OCI-LY1 (cell line): ENCODE results near the gene SMYD3.
"Not testable (repeated sequence)": the region's sequence is repeated elsewhere in the genome, so short reads cannot be mapped to it uniquely, and the experiment has no call there.

Experiments
- H2AFZ ChIP-seq: fragments of 200-600 bp; sonication (generic), shearing (Covaris generic); 2 replicates; pipeline ENCODE4 v1.6.0; 2014; ENCODE audit warnings: antibody characterized with exemption, mild to moderate bottlenecking, low read length
- H3F3A ChIP-seq: fragments of 200-600 bp; sonication (generic), shearing (Covaris generic); 2 replicates; pipeline ENCODE4 v1.6.0; 2014; ENCODE audit warnings: mild to moderate bottlenecking, antibody characterized with exemption, low read length, moderate library complexity; ENCODE audit not compliant: insufficient read depth
- H3K27ac ChIP-seq: fragments of 200-600 bp; sonication (generic); 2 replicates; pipeline ENCODE4 v1.5.1; 2014; ENCODE audit warnings: low read length, mixed run types, mild to moderate bottlenecking, low read depth; ENCODE audit not compliant: poor library complexity, severe bottlenecking
- H3K27me3 ChIP-seq: fragments of 200-600 bp; sonication (generic); 2 replicates; pipeline ENCODE4 v1.6.0; 2014; ENCODE audit warnings: antibody characterized with exemption, mild to moderate bottlenecking, low read length, moderate library complexity; ENCODE audit not compliant: insufficient read depth
- H3K36me3 ChIP-seq: fragments of 200-600 bp; sonication (generic); 2 replicates; pipeline ENCODE4 v1.6.1; 2014; ENCODE audit warnings: mild to moderate bottlenecking, antibody characterized with exemption, low read length, moderate library complexity, mixed read lengths; ENCODE audit not compliant: insufficient read depth
- H3K4me1 ChIP-seq: fragments of 200-600 bp; sonication (generic); 2 replicates; pipeline ENCODE4 v1.5.1; 2014; ENCODE audit warnings: mild to moderate bottlenecking, low read length, moderate library complexity; ENCODE audit not compliant: insufficient read depth, severe bottlenecking
- H3K4me2 ChIP-seq: fragments of 200-600 bp; sonication (generic), shearing (Covaris generic); 2 replicates; pipeline ENCODE4 v1.6.1; 2014; ENCODE audit warnings: low read length
- H3K4me3 ChIP-seq: fragments of 200-600 bp; sonication (generic); 2 replicates; pipeline ENCODE4 v1.5.1; 2014; ENCODE audit warnings: low read length, low read depth, mild to moderate bottlenecking, mixed read lengths; ENCODE audit not compliant: poor library complexity, severe bottlenecking
- H3K79me2 ChIP-seq: fragments of 200-600 bp; shearing (Covaris generic); 2 replicates; pipeline ENCODE4 v1.6.1; 2016; ENCODE audit warnings: mixed run types, low read length, mixed read lengths; ENCODE audit not compliant: insufficient read depth
- H3K9ac ChIP-seq: fragments of 200-600 bp; sonication (generic), shearing (Covaris generic); 2 replicates; pipeline ENCODE4 v1.6.1; 2014; ENCODE audit warnings: mild to moderate bottlenecking, low read length, mixed read lengths
- H3K9me2 ChIP-seq: fragments of 200-600 bp; sonication (generic), shearing (Covaris generic); 2 replicates; pipeline ENCODE4 v1.6.1; 2014; ENCODE audit warnings: low read depth, mild to moderate bottlenecking, low read length, mixed read lengths
- H3K9me3 ChIP-seq: fragments of 200-600 bp; shearing (Covaris generic); 2 replicates; pipeline ENCODE4 v1.6.1; 2014; ENCODE audit warnings: low read length, mixed read lengths
- H4K20me1 ChIP-seq: fragments of 200-600 bp; sonication (generic), shearing (Covaris generic); 2 replicates; pipeline ENCODE4 v1.6.0; 2016; ENCODE audit warnings: mild to moderate bottlenecking, low read length; ENCODE audit not compliant: insufficient read depth
- EZH2 ChIP-seq: fragments of 200-600 bp; sonication (generic), shearing (Covaris generic); IDR thresholded peaks from 2 replicates; pipeline ENCODE4 v1.8.0; 2017; ENCODE audit warnings: borderline replicate concordance, mixed run types, mild to moderate bottlenecking, antibody characterized with exemption, low read length, moderate library complexity, mixed read lengths
- TF ChIP-seq, protein P1 (sequence below): fragments of 200-600 bp; sonication (generic), shearing (Covaris generic); IDR thresholded peaks from 2 replicates; pipeline ENCODE4 v1.5.1; 2017; ENCODE audit warnings: mild to moderate bottlenecking, antibody characterized with exemption, low read length, moderate library complexity, mixed read lengths

SMYD3 gene

GRCh38 chr1:246364415-246364941, 142.6 kb downstream of the SMYD3 start:
- Histone ChIP-seq H3K4me2 (no peak overlapping the region), H3K9ac (no peak overlapping the region), H2AFZ (no peak overlapping the region), H3K9me3 (0 out of 2 replicates have a peak, but pooled peaks cover 2% of the 10 kb centered on the region), H4K20me1 (no peaks in the 10 kb centered on the region), H3K79me2 (no peaks in the 10 kb centered on the region), H3K4me1 (peaks cover 8% of the 10 kb centered on the region), H3K4me3 (no peak overlapping the region), H3K36me3 (no peaks in the 10 kb centered on the region), H3K27ac (no peak overlapping the region), H3K27me3 (no peaks in the 10 kb centered on the region), H3K9me2 (no peaks in the 10 kb centered on the region), H3F3A (no peaks in the 10 kb centered on the region)
- no peak for TF ChIP-seq EZH2
- TF ChIP-seq, protein P1, sequence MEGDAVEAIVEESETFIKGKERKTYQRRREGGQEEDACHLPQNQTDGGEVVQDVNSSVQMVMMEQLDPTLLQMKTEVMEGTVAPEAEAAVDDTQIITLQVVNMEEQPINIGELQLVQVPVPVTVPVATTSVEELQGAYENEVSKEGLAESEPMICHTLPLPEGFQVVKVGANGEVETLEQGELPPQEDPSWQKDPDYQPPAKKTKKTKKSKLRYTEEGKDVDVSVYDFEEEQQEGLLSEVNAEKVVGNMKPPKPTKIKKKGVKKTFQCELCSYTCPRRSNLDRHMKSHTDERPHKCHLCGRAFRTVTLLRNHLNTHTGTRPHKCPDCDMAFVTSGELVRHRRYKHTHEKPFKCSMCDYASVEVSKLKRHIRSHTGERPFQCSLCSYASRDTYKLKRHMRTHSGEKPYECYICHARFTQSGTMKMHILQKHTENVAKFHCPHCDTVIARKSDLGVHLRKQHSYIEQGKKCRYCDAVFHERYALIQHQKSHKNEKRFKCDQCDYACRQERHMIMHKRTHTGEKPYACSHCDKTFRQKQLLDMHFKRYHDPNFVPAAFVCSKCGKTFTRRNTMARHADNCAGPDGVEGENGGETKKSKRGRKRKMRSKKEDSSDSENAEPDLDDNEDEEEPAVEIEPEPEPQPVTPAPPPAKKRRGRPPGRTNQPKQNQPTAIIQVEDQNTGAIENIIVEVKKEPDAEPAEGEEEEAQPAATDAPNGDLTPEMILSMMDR, result no peak

DNA sequence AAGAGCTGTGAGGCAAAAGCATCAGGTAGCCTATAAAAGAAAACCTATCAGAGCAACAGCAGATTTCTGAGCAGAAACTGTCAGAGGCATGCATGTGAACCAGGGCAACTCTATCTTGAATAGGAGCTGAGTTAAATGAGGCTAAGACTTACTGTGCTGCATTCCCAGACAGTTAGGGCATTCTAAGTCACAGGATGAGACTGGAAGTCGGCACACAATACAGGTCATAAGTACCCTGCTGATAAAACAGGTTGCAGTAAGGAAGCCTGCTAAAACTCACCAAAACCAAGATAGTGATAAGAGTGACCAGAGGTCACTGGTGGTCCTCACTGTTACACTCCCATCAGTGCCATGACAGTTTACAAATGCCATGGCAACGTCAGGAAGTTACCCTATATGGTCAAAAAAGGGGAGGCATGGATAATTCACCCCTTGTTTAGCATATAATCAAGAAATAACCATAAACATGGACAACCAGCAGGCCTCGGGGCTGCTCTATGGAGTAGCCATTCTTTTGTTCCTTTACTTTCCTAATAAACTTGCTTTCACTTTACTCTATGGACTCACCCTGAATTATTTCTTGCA, 150.0 kb downstream of the SMYD3 start:
- not testable (repeated sequence) for H3K4me3 ChIP-seq, H3F3A ChIP-seq, H3K4me2 ChIP-seq, H3K9me2 ChIP-seq, H3K9ac ChIP-seq, H3K27me3 ChIP-seq, H2AFZ ChIP-seq, H3K36me3 ChIP-seq, H3K9me3 ChIP-seq, H3K4me1 ChIP-seq, H4K20me1 ChIP-seq, H3K79me2 ChIP-seq, H3K27ac ChIP-seq

DNA sequence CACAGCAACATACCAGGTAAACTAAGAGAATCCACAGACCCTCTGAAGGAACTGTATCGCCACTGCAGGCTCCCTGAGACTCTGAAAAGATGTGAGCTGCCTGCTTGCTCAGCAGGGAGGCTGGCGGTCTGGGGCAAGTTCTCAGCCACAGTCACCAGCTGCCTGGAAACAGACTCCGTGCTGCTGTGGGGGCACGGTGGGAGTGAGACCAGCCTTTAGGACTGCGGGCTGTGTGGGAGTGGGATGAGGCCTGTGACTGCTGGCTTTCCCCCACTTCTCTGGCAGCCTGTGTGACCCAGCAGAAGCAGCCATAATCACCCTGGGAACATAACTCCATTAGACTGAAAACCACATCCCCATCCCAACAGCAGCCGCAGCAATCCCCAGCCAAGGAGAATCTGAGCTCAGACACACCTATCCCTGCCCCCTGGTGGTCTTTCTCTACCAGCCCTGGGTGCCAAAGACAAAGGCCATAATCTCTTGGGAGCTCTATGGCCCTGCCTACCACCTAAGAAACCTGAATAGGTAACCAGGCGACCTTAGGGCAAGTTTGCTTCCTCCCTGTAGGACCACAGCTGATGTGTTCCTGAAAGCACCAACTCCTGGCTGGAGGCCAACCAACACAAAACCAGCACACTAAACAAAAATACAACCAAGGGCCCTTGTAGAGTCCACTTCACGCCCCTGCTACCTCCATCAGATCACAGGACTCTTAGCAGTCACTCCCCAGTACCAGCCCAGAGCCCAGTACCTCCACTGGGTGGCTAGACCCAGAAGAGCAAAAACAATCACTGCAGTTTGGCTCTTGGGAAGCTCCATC, 151.5 kb downstream of the SMYD3 start:
- Histone ChIP-seq H3K9me3 (no peaks in the 10 kb centered on the region), H3K27ac (no peak overlapping the region), H3K27me3 (no peaks in the 10 kb centered on the region), H3K4me2 (no peak overlapping the region), H2AFZ (no peak overlapping the region), H3F3A (no peaks in the 10 kb centered on the region), H3K4me1 (no peaks in the 10 kb centered on the region), H3K9me2 (no peaks in the 10 kb centered on the region), H3K79me2 (0 out of 2 replicates have a peak, but pooled peaks cover 8% of the 10 kb centered on the region), H3K9ac (no peak overlapping the region), H4K20me1 (no peaks in the 10 kb centered on the region), H3K36me3 (no peaks in the 10 kb centered on the region), H3K4me3 (no peak overlapping the region)
- TF ChIP-seq, protein P1, result no peak
- no peak for TF ChIP-seq EZH2
